PC-3 (cell line): Measurements from ENCODE around the gene COL4A3. TPM values are rescaled to one million over a fixed set of nuclear protein-coding genes. Genes with fewer than 3 reads are reported as not detected.

Experiments
- ATAC-seq: fragments of 200-7000 bp; cut with Tn5 transposase; 2 replicates; pipeline ENCODE4 v1.9.1; 2020; ENCODE audit warnings: mild to moderate bottlenecking, moderate library complexity
- BruUV-seq: library from RNA; stranded (reverse); fragments of 400-500 nt; replicated peaks from 2 replicates; lab custom pipeline; 2021; lab: Mats Ljungman, UMichigan
- CTCF ChIA-PET: fragments of 300-600 bp; sonication (Branson Sonifier 250); formaldehyde crosslinking; loops from one replicate; lab custom pipeline; 2022; ENCODE audit warnings: antibody characterized with exemption; lab: Charles Lee
- POLR2A ChIA-PET: fragments of 300-600 bp; sonication (Branson Sonifier 250); formaldehyde crosslinking; loops from one replicate; lab custom pipeline; 2022; ENCODE audit warnings: antibody characterized with exemption; ENCODE audit not compliant: unreplicated experiment; lab: Charles Lee
- DNase-seq: peaks from one replicate; pipeline ENCODE4 v3.0.0-alpha.2; 2015
- H2AFZ ChIP-seq: fragments of 300-600 bp; sonication (generic); 2 replicates; pipeline ENCODE4 v1.6.0; 2016; ENCODE audit warnings: antibody characterized with exemption, low read length
- H3F3A ChIP-seq: fragments of 300-600 bp; sonication (generic); one replicate; pipeline ENCODE4 v1.6.0; 2017; ENCODE audit warnings: antibody characterized with exemption, low read length, control low read depth, mild to moderate bottlenecking; ENCODE audit not compliant: unreplicated experiment
- H3K27ac ChIP-seq: fragments of 300-600 bp; sonication (generic); 2 replicates; pipeline ENCODE4 v1.5.1; 2016; ENCODE audit warnings: mild to moderate bottlenecking, low read length
- H3K27me3 ChIP-seq: fragments of 300-600 bp; sonication (generic); 2 replicates; pipeline ENCODE4 v1.6.1; 2016; ENCODE audit warnings: low read length, mixed read lengths
- H3K36me3 ChIP-seq: fragments of 300-600 bp; sonication (generic); 2 replicates; pipeline ENCODE4 v1.6.1; 2016; ENCODE audit warnings: low read depth, mixed run types, low read length, mixed read lengths
- H3K4me1 ChIP-seq: fragments of 300-600 bp; sonication (generic); 2 replicates; pipeline ENCODE4 v1.5.1; 2016; ENCODE audit warnings: low read length; ENCODE audit not compliant: insufficient read depth
- H3K4me2 ChIP-seq: fragments of 300-600 bp; sonication (generic); 2 replicates; pipeline ENCODE4 v1.6.0; 2016; ENCODE audit warnings: low read length
- H3K4me3 ChIP-seq: fragments of 300-600 bp; sonication (generic); 2 replicates; pipeline ENCODE4 v1.5.1; 2016; ENCODE audit warnings: mild to moderate bottlenecking, low read length, mixed read lengths
- H3K79me2 ChIP-seq: fragments of 300-600 bp; sonication (generic); 2 replicates; pipeline ENCODE4 v1.6.1; 2017; ENCODE audit warnings: low read length, mixed read lengths
- H3K9ac ChIP-seq: fragments of 300-600 bp; sonication (generic); 2 replicates; pipeline ENCODE4 v1.6.0; 2016; ENCODE audit warnings: mild to moderate bottlenecking, low read length
- H3K9me2 ChIP-seq: fragments of 300-600 bp; sonication (generic); replicated peaks from 2 replicates; pipeline ENCODE4 v1.6.1; 2016; ENCODE audit warnings: mixed run types, low read length, mixed read lengths
- H3K9me3 ChIP-seq: fragments of 300-600 bp; sonication (generic); 2 replicates; pipeline ENCODE4 v1.6.1; 2016; ENCODE audit warnings: low read length, mixed read lengths
- H4K20me1 ChIP-seq: fragments of 300-600 bp; sonication (generic); 2 replicates; pipeline ENCODE4 v1.6.1; 2016; ENCODE audit warnings: low read length, mixed read lengths
- CTCF ChIP-seq: fragments of 300-600 bp; sonication (generic); conservative IDR thresholded peaks from 2 replicates; pipeline ENCODE4 v1.5.1; 2017; ENCODE audit warnings: antibody characterized with exemption, low read depth, mild to moderate bottlenecking, low read length
- EZH2 ChIP-seq: fragments of 300-600 bp; sonication (generic); IDR thresholded peaks from one replicate; pipeline ENCODE4 v1.6.1; 2017; ENCODE audit warnings: antibody characterized with exemption, mild to moderate bottlenecking, low read length; ENCODE audit not compliant: unreplicated experiment
- EZH2phosphoT487 ChIP-seq: fragments of 300-600 bp; sonication (generic); IDR thresholded peaks from 2 replicates; pipeline ENCODE4 v1.6.1; 2018; ENCODE audit warnings: mild to moderate bottlenecking, antibody characterized with exemption, low read length, borderline replicate concordance
- intact Hi-C: fragments of 100-400 bp; cut with micrococcal nuclease; formaldehyde crosslinking; loops from 2 replicates; pipeline ENCODE4 v1.9.0; 2023
- total RNA-seq: library from RNA; depleted of rRNA; stranded (reverse); fragments of >200 nt; gene quantifications from 2 replicates; pipeline ENCODE4 v1.2.3, GENCODE V29; 2014

COL4A3 gene
- total RNA-seq, 1 experiment from 2014 or later = 0.73 TPM

GRCh38 chr2:227154986-227155774 is 9.2 kb upstream of the COL4A3 start:
- Histone ChIP-seq H3K4me1 (no peaks in the 10 kb centered on the region), H2AFZ (no peak overlapping the region), H3K27ac (no peak overlapping the region), H3K79me2 (no peaks in the 10 kb centered on the region), H3K36me3 (no peaks in the 10 kb centered on the region), H3K9me3 (no peaks in the 10 kb centered on the region), H3K27me3 (no peaks in the 10 kb centered on the region), H3F3A (no peaks in the 10 kb centered on the region), H4K20me1 (no peaks in the 10 kb centered on the region), H3K9me2 (no peaks in the 10 kb centered on the region), H3K4me2 (no peak overlapping the region), H3K4me3 (no peak overlapping the region), H3K9ac (no peak overlapping the region)
- no peak for TF ChIP-seq EZH2phosphoT487
- TF ChIP-seq EZH2 = no peak
- no peak for TF ChIP-seq CTCF
- DNase-seq (no peak), ATAC-seq (no peak)
- BruUV-seq = no TSS peak
- intact Hi-C loops = no loop called here
- ChIA-PET POLR2A (interaction anchor here (0.7 kb wide), 1 partner anchor 23 kb away, joined by 6 read pairs; no protein-coding TSS in a partner anchor), CTCF (no interaction called here)

GRCh38 chr2:227160164-227160563 is 4.3 kb upstream of the COL4A3 start:
- Histone ChIP-seq H3F3A (no peaks in the 10 kb centered on the region), H3K9me2 (no peaks in the 10 kb centered on the region), H3K27me3 (no peaks in the 10 kb centered on the region), H2AFZ (no peak overlapping the region), H3K9ac (no peak overlapping the region), H3K27ac (no peak overlapping the region), H3K4me3 (no peak overlapping the region), H3K9me3 (no peaks in the 10 kb centered on the region), H3K36me3 (no peaks in the 10 kb centered on the region), H4K20me1 (no peaks in the 10 kb centered on the region), H3K4me2 (no peak overlapping the region), H3K79me2 (no peaks in the 10 kb centered on the region), H3K4me1 (no peaks in the 10 kb centered on the region)
- intact Hi-C loops = no loop called here
- no TSS peak for BruUV-seq
- ChIA-PET POLR2A (no interaction called here), CTCF (no interaction called here)
- TF ChIP-seq EZH2 (no peak), EZH2phosphoT487 (no peak), CTCF (no peak)
- ATAC-seq (no peak), DNase-seq (no peak)

DNA sequence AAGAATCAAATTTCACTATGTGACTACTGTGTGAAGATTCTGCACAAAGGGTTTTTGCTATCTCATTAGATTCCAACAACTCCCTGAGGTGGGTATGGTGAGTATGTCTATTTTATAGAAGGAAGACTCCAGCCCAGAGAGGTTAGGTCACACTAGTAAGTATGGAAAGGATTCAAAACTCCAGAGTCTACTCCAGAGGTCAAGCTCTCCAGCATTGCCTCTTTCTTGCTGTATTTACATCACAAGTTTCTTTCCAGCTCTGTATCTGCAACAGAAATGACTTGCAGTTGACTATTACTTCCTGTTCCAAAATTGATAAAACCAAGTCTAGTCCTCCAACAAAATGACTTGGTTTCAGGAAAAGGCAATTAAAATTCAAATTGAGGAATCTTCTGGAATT is 2.5 kb upstream of the COL4A3 start:
- ATAC-seq = no peak
- Histone ChIP-seq H3K9me3 (no peaks in the 10 kb centered on the region), H3F3A (no peaks in the 10 kb centered on the region), H3K4me2 (no peak overlapping the region), H2AFZ (no peak overlapping the region), H3K27ac (no peak overlapping the region), H3K79me2 (no peaks in the 10 kb centered on the region), H3K4me3 (no peak overlapping the region), H3K9me2 (no peaks in the 10 kb centered on the region), H3K27me3 (0 out of 2 replicates have a peak, but pooled peaks cover 5% of the 10 kb centered on the region), H3K36me3 (no peaks in the 10 kb centered on the region), H3K9ac (no peak overlapping the region), H3K4me1 (no peaks in the 10 kb centered on the region), H4K20me1 (no peaks in the 10 kb centered on the region)
- intact Hi-C loops = no loop called here
- POLR2A ChIA-PET = no interaction called here
- CTCF ChIA-PET = no interaction called here
- TF ChIP-seq EZH2 (no peak), EZH2phosphoT487 (no peak), CTCF (no peak)
- no TSS peak for BruUV-seq
- DNase-seq = no peak
